HUES64 (cell line): ENCODE data around the gene OSTF1.

Experiments used
- H3K27ac ChIP-seq: 2 replicates; pipeline ENCODE4 v1.7.0; 2013; ENCODE audit warnings: low read depth, low read length, inconsistent platforms
- H3K27me3 ChIP-seq: 2 replicates; pipeline ENCODE4 v1.6.1; 2013; ENCODE audit warnings: mild to moderate bottlenecking, low read length; ENCODE audit not compliant: insufficient read depth
- H3K36me3 ChIP-seq: 2 replicates; pipeline ENCODE4 v1.6.1; 2013; ENCODE audit warnings: mild to moderate bottlenecking, low read length; ENCODE audit not compliant: insufficient read depth
- H3K4me1 ChIP-seq: 2 replicates; pipeline ENCODE4 v1.6.1; 2013; ENCODE audit warnings: mild to moderate bottlenecking, low read length, moderate library complexity; ENCODE audit not compliant: insufficient read depth
- H3K4me3 ChIP-seq: 2 replicates; pipeline ENCODE4 v1.5.1; 2013; ENCODE audit warnings: mild to moderate bottlenecking, low read length, moderate library complexity
- H3K9ac ChIP-seq: 2 replicates; pipeline ENCODE4 v1.6.1; 2013; ENCODE audit warnings: mild to moderate bottlenecking, low read depth, low read length
- H3K9me3 ChIP-seq: 2 replicates; pipeline ENCODE4 v1.6.1; 2013; ENCODE audit warnings: low read depth, low read length; ENCODE audit not compliant: insufficient read depth
- WGBS: fragments of 150-250, 120-280 bp; methylation state at CpG from one replicate; pipeline ENCODE4 v1.1.7; 2013; ENCODE audit warnings: missing lambda C conversion rate; 5-methylcytosine and 5-hydroxymethylcytosine counted together

The OSTF1 gene

DNA sequence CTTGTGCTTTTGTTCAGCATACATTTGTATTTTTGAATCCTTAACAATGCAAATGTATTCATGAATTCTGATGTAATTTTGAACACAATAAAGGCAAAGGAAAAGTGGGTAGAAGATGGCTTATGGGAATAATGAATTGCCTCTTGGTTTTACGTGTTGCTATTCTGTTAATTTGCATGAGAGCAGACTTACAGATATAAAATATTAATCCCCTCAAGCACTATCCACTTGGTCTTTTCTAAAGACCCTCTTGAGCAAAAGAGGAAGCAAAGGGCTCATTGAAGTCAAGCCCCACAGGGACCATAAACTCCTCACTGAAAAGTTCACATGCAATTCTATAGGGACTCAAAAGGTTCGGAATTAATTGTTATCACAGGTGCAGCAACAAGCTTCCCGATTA is 51.9 kb downstream of the OSTF1 start:
- Histone ChIP-seq H3K36me3 (peaks cover 15% of the 10 kb centered on the region; the same call in 1 of the 2 replicates), H3K4me1 (no peaks in the 10 kb centered on the region), H3K27ac (no peak overlapping the region), H3K9ac (no peak overlapping the region), H3K4me3 (no peak overlapping the region), H3K9me3 (peaks cover 8% of the 10 kb centered on the region; the same call in 1 of the 2 replicates), H3K27me3 (no peaks in the 10 kb centered on the region)
- WGBS, result 96% methylated on average over 3 of the region's 3 CpGs

DNA sequence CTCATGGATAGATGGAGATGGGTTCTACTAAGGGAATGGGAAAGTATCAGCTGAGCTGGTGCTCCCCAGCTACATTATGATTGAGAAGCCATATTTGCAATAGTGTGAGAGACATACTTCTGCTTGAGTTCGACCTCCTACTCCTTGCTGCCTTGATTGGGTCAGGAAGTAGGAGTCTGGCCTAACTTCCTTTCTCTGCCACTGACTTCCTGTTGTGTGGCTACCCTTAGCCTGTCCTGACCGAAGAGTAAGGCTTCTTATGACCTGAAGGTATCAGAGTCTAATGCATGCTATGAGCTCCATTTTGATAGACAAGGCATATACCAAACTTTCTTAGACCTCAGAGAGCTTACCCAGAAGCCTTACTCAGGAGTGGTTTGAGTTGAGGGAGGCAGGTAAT is 53.9 kb downstream of the OSTF1 start:
- H3K27ac ChIP-seq, result no peak overlapping the region
- H3K27me3 ChIP-seq, result no peaks in the 10 kb centered on the region
- peaks cover 15% of the 10 kb centered on the region; the same call in 1 of the 2 replicates for H3K36me3 ChIP-seq
- 94% methylated on average over 2 of the region's 2 CpGs for WGBS
- no peak overlapping the region for H3K4me3 ChIP-seq
- 0 out of 2 replicates have a peak, but pooled peaks cover 5% of the 10 kb centered on the region for H3K4me1 ChIP-seq
- no peak overlapping the region for H3K9ac ChIP-seq
- H3K9me3 ChIP-seq, result peaks cover 8% of the 10 kb centered on the region; the same call in 1 of the 2 replicates

DNA sequence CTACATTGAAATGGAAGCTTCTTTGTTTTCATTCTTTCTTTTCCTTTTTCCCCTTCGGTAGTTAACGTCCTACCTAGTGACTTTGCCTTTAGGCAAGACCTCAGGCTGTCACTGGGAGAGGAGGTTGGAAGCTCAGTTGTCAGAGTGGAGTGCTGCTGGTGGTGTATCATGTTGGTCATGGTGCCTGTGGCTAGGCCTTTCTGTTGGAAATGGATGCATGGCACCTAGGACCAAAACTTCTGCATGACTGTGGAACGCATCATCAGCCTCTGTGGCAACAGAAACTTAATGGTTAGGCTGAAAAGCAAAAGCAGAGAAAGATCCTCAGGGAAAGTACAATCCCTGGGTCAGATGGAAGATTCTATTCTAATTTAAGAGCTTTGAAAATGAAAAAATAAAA is 57.9 kb downstream of the OSTF1 start:
- no peak overlapping the region for H3K9ac ChIP-seq
- WGBS, result 88% methylated on average over 3 of the region's 3 CpGs
- peaks cover 5% of the 10 kb centered on the region; the same call in 1 of the 2 replicates for H3K4me1 ChIP-seq
- H3K9me3 ChIP-seq, result peaks cover 8% of the 10 kb centered on the region; the same call in 1 of the 2 replicates
- no peak overlapping the region for H3K4me3 ChIP-seq
- H3K27ac ChIP-seq, result no peak overlapping the region
- H3K27me3 ChIP-seq, result no peaks in the 10 kb centered on the region
- H3K36me3 ChIP-seq, result peaks cover 15% of the 10 kb centered on the region; the same call in 1 of the 2 replicates

DNA sequence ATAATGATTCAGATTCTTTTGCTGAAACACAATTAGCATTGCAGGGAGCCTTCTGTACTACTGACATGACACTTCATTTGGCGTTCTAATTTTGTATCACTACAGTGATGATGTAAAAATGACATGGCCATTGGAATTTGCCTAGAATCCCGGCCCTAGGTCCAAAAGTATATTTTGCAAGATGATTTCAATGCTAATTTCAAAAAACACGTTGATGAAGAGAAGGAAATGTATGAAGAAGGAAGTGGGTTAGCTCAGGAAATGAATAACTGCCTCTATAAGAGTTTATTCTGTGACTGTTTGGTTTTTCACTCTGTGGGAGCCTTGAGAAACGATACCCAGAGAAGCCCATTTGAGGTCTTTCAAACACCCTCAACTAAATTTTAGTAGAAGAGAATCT is 59.3 kb downstream of the OSTF1 start:
- H3K27me3 ChIP-seq, result no peaks in the 10 kb centered on the region
- no peak overlapping the region for H3K9ac ChIP-seq
- H3K36me3 ChIP-seq, result peaks cover 15% of the 10 kb centered on the region; the same call in 1 of the 2 replicates
- 91% methylated on average over 4 of the region's 4 CpGs for WGBS
- H3K9me3 ChIP-seq, result peaks cover 8% of the 10 kb centered on the region; the same call in 1 of the 2 replicates
- no peak overlapping the region for H3K4me3 ChIP-seq
- no peak overlapping the region for H3K27ac ChIP-seq
- H3K4me1 ChIP-seq, result peaks cover 5% of the 10 kb centered on the region; the same call in 1 of the 2 replicates

DNA sequence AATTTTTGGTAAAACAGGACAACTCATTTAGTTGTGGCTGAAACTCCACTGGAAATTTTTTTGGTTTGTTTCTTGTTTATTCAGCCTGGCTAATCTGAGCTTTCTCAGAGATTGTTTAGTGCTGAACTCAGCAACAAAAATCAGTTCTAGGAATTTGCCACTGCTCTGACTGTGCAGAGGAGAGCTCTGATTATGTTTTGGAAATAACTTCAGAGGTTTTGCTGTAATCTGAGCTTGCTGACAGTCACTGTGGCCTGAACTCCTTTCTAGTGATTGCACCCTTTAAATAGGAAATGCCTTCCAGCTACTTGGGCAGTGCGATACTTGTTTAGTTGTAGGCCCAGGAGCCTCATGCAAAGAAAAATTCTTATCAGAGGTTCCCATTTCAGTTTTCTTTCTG is 60.2 kb downstream of the OSTF1 start:
- H3K27me3 ChIP-seq, result no peaks in the 10 kb centered on the region
- H3K36me3 ChIP-seq, result peaks cover 14% of the 10 kb centered on the region; the same call in 1 of the 2 replicates
- H3K9me3 ChIP-seq, result peaks cover 8% of the 10 kb centered on the region; the same call in 1 of the 2 replicates
- no peak overlapping the region for H3K9ac ChIP-seq
- H3K27ac ChIP-seq, result no peak overlapping the region
- WGBS, result 94% methylated on average over 1 of the region's 1 CpG
- no peak overlapping the region for H3K4me3 ChIP-seq
- H3K4me1 ChIP-seq, result peaks cover 5% of the 10 kb centered on the region; the same call in 1 of the 2 replicates

- Histone ChIP-seq H3K4me3 (no peak overlapping the region), H3K9me3 (peaks cover 5% of the 10 kb centered on the region; the same call in 1 of the 2 replicates), H3K36me3 (peaks cover 3% of the 10 kb centered on the region; the same call in 1 of the 2 replicates), H3K27ac (no peak overlapping the region), H3K4me1 (peaks cover 5% of the 10 kb centered on the region; the same call in 1 of the 2 replicates), H3K27me3 (no peaks in the 10 kb centered on the region), H3K9ac (no peak overlapping the region)
- WGBS, result 97% methylated on average over 6 of the region's 6 CpGs
Observed at GRCh38 chr9:75149841-75150241, 61.5 kb downstream of the OSTF1 start.

DNA sequence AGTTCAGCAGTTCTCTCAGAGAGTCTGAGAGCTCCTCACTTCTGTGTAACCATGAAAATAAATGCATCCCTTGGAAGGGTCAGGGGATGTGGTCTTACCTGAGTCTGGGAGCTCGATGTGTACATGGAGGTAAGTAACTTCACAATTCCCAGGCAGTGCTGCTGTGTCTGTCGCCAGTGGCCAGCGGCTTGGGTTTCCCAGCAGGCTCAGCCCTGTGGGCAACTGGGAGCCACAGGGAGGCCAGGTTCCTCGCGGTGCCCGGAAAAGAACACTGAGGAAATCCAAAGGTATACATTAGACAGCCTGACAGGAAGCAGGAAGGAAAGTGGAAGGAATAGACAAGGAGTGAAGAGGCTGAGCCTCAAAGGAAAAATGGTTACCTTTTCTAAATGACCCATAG is 62.2 kb downstream of the OSTF1 start:
- Histone ChIP-seq H3K4me1 (peaks cover 5% of the 10 kb centered on the region; the same call in 1 of the 2 replicates), H3K27me3 (no peaks in the 10 kb centered on the region), H3K27ac (no peak overlapping the region), H3K9ac (no peak overlapping the region), H3K4me3 (no peak overlapping the region), H3K36me3 (no peaks in the 10 kb centered on the region), H3K9me3 (no peaks in the 10 kb centered on the region)
- WGBS, result 94% methylated on average over 6 of the region's 6 CpGs

DNA sequence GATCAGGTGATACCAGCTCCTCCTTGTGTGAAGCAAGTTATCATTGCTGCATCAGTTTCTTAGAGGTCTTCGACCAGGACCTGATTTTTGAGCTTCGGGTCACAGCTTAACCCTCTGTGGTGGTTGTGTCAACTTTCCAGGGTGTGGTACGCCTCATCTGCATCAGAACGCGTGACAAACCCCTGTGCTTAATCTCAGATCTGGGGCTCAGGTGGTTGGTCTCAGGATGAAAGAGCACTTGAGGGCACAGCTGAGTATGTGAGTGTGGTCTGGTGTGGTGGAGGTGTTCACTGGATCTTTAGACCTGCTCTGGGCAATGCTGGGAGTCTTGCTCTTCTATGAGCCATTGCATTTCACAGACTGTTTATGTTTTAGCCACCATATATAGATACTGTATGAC is 64.1 kb downstream of the OSTF1 start:
- Histone ChIP-seq H3K4me1 (no peaks in the 10 kb centered on the region; the same call in 1 of the 2 replicates), H3K27ac (no peak overlapping the region), H3K9ac (no peak overlapping the region), H3K9me3 (no peaks in the 10 kb centered on the region), H3K27me3 (no peaks in the 10 kb centered on the region), H3K4me3 (no peak overlapping the region), H3K36me3 (no peaks in the 10 kb centered on the region)
- 95% methylated on average over 5 of the region's 5 CpGs for WGBS

DNA sequence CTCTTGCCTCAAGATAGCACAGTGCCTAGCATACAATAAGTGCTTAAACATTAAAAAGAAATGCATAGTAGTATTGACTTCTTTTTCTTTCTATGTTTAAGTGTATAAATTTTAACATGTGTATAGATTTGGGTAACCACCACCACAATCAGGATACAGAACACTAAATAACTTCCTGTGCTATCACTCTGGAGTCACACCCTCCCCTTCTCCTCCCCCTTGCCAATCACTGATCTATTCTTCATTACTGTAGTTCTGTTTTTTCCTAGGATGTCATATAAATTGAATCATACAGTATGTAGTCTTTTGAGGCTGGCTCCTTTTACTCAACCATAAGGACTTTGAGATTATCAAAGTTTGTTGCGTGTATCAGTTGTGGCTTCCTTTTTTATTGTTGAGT is 68.5 kb downstream of the OSTF1 start:
- H3K9ac ChIP-seq, result no peak overlapping the region
- H3K36me3 ChIP-seq, result no peaks in the 10 kb centered on the region
- WGBS, result 100% methylated on average over 1 of the region's 1 CpG
- no peaks in the 10 kb centered on the region for H3K27me3 ChIP-seq
- H3K4me1 ChIP-seq, result no peaks in the 10 kb centered on the region
- no peak overlapping the region for H3K4me3 ChIP-seq
- H3K27ac ChIP-seq, result no peak overlapping the region
- no peaks in the 10 kb centered on the region for H3K9me3 ChIP-seq

GRCh38 chr9:75161116-75161857 is 73.0 kb downstream of the OSTF1 start:
- Histone ChIP-seq H3K4me3 (no peak overlapping the region), H3K27me3 (no peaks in the 10 kb centered on the region), H3K9me3 (no peaks in the 10 kb centered on the region; the same call in 1 of the 2 replicates), H3K4me1 (no peaks in the 10 kb centered on the region), H3K36me3 (no peaks in the 10 kb centered on the region), H3K9ac (no peak overlapping the region), H3K27ac (no peak overlapping the region)
- WGBS, result 94% methylated on average over 1 of the region's 2 CpGs

DNA sequence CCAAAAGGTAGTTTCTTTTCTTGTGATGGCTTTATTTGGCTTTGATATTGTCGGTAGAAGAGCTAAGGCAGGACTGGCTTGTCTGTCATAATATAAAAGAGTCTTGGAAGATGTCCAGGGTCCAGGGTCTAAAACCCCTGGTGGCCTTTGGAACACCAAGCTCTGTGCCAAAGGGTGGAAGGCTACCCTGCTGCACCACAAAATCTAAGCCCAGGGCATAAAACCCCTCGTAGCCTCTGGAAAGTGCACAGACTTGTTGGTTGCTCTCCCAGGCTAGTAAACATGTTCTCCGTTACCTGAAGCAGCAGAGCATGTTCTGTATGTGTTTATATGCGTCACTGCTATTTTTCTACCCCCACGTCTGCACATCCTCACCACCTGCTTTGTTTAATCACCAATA is 75.5 kb downstream of the OSTF1 start:
- WGBS, result 91% methylated on average over 5 of the region's 5 CpGs
- Histone ChIP-seq H3K4me1 (peaks cover 2% of the 10 kb centered on the region; the same call in 1 of the 2 replicates), H3K36me3 (no peaks in the 10 kb centered on the region), H3K9ac (no peak overlapping the region), H3K27ac (no peak overlapping the region), H3K4me3 (no peak overlapping the region), H3K9me3 (peaks cover 3% of the 10 kb centered on the region; the same call in 1 of the 2 replicates), H3K27me3 (no peaks in the 10 kb centered on the region)
